ENCODE results near the gene NUDT8. TPM values are rescaled to one million over a fixed set of nuclear protein-coding genes. Genes with fewer than 3 reads are reported as not detected.
"Not testable (repeated sequence)": the region's sequence is repeated elsewhere in the genome, so short reads cannot be mapped to it uniquely, and the experiment has no call there.

NUDT8 gene
- total and polyA plus RNA-seq, 4 donors, result 6.3 to 22.3 (median 16.0) TPM

GRCh38 chr11:67638535-67639437, 9.0 kb upstream of the NUDT8 start:
- Histone ChIP-seq H3K9ac (ENCODE audit: insufficient read depth in 1 of 2, low read length in 2 of 2) (no peak overlapping the region), H3K9me3 (ENCODE audit: control insufficient read depth in 4 of 4, insufficient read depth in 3 of 4, low read length in 3 of 4) (no peaks in the 10 kb centered on the region), H3K36me3 (ENCODE audit: control insufficient read depth in 4 of 4, insufficient read depth in 4 of 4, low read length in 4 of 4) (no peaks in the 10 kb centered on the region), H3K4me1 (ENCODE audit: control insufficient read depth in 5 of 5, insufficient read depth in 5 of 5, low read length in 5 of 5) (no peaks in the 10 kb centered on the region), H3K27me3 (ENCODE audit: control insufficient read depth in 3 of 3, insufficient read depth in 3 of 3, low read length in 2 of 3) (no peaks in the 10 kb centered on the region), H3K27ac (ENCODE audit: low read depth in 1 of 2, low read length in 1 of 2) (no peak overlapping the region), H3K4me3 (no peak overlapping the region)
- DNase-seq (no peak), ATAC-seq (ENCODE audit: insufficient read depth, low FRiP score) (no peak)
- WGBS, 2 donors, result 87 to 94% methylated on average over 23 to 24 of the region's 24 CpGs
- no peak for TF ChIP-seq CTCF (IDR thresholded peaks at IDR 0.05; ENCODE audit: control extremely low read depth, extremely low read depth)

- not testable (repeated sequence) for H3K9me3 ChIP-seq (ENCODE audit: control insufficient read depth in 4 of 4, insufficient read depth in 3 of 4, low read length in 3 of 4); H3K36me3 ChIP-seq (ENCODE audit: control insufficient read depth in 4 of 4, insufficient read depth in 4 of 4, low read length in 4 of 4); H3K9ac ChIP-seq (ENCODE audit: insufficient read depth in 1 of 2, low read length in 2 of 2); ATAC-seq (ENCODE audit: insufficient read depth, low FRiP score); H3K27ac ChIP-seq (ENCODE audit: low read depth in 1 of 2, low read length in 1 of 2); H3K4me1 ChIP-seq (ENCODE audit: control insufficient read depth in 5 of 5, insufficient read depth in 5 of 5, low read length in 5 of 5); H3K4me3 ChIP-seq; DNase-seq; H3K27me3 ChIP-seq (ENCODE audit: control insufficient read depth in 3 of 3, insufficient read depth in 3 of 3, low read length in 2 of 3)
- WGBS, 2 donors, result 81 to 97% methylated on average over 3 of the region's 3 CpGs
These were observed 7.7 kb upstream of the NUDT8 start for GRCh38 chr11:67637441-67637840.

GRCh38 chr11:67636962-67637361, 7.2 kb upstream of the NUDT8 start:
- ATAC-seq (ENCODE audit: insufficient read depth, low FRiP score) (no peak), DNase-seq (no peak)
- Histone ChIP-seq H3K27me3 (ENCODE audit: control insufficient read depth in 3 of 3, insufficient read depth in 3 of 3, low read length in 2 of 3) (no peaks in the 10 kb centered on the region), H3K4me3 (no peak overlapping the region), H3K9ac (ENCODE audit: insufficient read depth in 1 of 2, low read length in 2 of 2) (no peak overlapping the region), H3K4me1 (ENCODE audit: control insufficient read depth in 5 of 5, insufficient read depth in 5 of 5, low read length in 5 of 5) (no peaks in the 10 kb centered on the region), H3K9me3 (ENCODE audit: control insufficient read depth in 4 of 4, insufficient read depth in 3 of 4, low read length in 3 of 4) (no peaks in the 10 kb centered on the region), H3K36me3 (ENCODE audit: control insufficient read depth in 4 of 4, insufficient read depth in 4 of 4, low read length in 4 of 4) (no peaks in the 10 kb centered on the region), H3K27ac (ENCODE audit: low read depth in 1 of 2, low read length in 1 of 2) (no peak overlapping the region)
- WGBS, 2 donors, result 67 to 78% methylated on average over 6 of the region's 6 CpGs
- TF ChIP-seq CTCF (IDR thresholded peaks at IDR 0.05; ENCODE audit: control extremely low read depth, extremely low read depth), result no peak

GRCh38 chr11:67635231-67635521, 5.4 kb upstream of the NUDT8 start:
- DNase-seq, result no peak
- Histone ChIP-seq H3K4me1 (ENCODE audit: control insufficient read depth in 5 of 5, insufficient read depth in 5 of 5, low read length in 5 of 5) (peaks cover 0 to 8% (median 4%) of the 10 kb centered on the region in 5 donors), H3K27ac (ENCODE audit: low read depth in 1 of 2, low read length in 1 of 2) (no peak overlapping the region), H3K4me3 (no peak overlapping the region), H3K9me3 (ENCODE audit: control insufficient read depth in 4 of 4, insufficient read depth in 3 of 4, low read length in 3 of 4) (no peaks in the 10 kb centered on the region), H3K9ac (ENCODE audit: insufficient read depth in 1 of 2, low read length in 2 of 2) (no peak overlapping the region), H3K36me3 (ENCODE audit: control insufficient read depth in 4 of 4, insufficient read depth in 4 of 4, low read length in 4 of 4) (no peaks in the 10 kb centered on the region), H3K27me3 (ENCODE audit: control insufficient read depth in 3 of 3, insufficient read depth in 3 of 3, low read length in 2 of 3) (no peaks in the 10 kb centered on the region)
- no peak for TF ChIP-seq CTCF (IDR thresholded peaks at IDR 0.05; ENCODE audit: control extremely low read depth, extremely low read depth)
- no peak for ATAC-seq (ENCODE audit: insufficient read depth, low FRiP score)
- 89 to 98% methylated on average over 4 of the region's 4 CpGs for WGBS, 2 donors

Measured in lung (tissue), 12 donors.